ENCODE measurements around the gene KCTD13.
"Not testable (repeated sequence)": the region's sequence is repeated elsewhere in the genome, so short reads cannot be mapped to it uniquely, and the experiment has no call there.

The KCTD13 gene

DNA sequence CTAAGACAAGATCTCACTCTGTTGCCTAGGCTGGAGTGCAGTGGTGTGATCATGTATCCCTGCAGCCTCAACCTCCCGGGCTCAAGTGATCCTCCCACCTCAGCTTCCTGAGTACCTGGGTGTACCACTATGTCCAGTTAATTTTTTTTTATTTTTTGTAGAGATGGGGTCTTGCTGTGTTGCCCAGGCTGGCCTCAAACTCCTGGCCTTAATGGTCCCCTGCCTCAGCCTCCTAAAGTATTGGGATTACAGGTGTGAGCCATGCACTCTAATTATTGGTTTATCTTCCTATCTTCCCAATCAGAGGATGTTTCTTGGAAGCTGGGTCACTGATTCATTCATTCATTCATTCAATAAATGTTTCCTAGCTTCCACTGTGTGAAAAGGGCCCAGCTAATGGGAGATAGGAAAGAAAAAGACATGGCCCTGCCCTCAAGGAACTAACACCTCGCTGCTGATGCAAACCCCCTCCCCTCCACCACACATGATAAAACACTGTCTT lies 17.3 kb downstream of the KCTD13 start:
- in situ Hi-C loops (cut with MboI; ENCODE audit: low sequenced_read_pairs) = no loop called here

DNA sequence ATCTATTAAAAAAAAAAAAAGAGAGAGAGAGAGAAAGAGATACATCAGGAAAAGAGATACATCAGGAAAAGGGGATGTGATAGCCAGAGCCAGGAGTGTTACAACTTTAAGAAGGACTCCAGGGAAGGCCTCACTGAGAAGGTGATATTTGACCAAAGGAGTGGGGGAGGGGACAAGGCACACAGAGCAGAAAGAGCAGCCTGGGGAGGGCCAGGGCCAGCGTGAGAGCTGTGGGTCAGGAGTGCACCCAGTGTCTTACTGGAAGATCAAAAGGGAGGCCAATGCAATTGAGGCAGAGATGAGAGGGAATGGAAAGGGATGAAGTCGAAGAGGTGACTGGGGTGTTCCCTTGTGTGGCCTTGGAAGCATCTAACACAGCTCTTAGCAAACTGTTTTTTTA lies 18.1 kb downstream of the KCTD13 start:
- in situ Hi-C loops (cut with MboI; ENCODE audit: low sequenced_read_pairs) = no loop called here

DNA sequence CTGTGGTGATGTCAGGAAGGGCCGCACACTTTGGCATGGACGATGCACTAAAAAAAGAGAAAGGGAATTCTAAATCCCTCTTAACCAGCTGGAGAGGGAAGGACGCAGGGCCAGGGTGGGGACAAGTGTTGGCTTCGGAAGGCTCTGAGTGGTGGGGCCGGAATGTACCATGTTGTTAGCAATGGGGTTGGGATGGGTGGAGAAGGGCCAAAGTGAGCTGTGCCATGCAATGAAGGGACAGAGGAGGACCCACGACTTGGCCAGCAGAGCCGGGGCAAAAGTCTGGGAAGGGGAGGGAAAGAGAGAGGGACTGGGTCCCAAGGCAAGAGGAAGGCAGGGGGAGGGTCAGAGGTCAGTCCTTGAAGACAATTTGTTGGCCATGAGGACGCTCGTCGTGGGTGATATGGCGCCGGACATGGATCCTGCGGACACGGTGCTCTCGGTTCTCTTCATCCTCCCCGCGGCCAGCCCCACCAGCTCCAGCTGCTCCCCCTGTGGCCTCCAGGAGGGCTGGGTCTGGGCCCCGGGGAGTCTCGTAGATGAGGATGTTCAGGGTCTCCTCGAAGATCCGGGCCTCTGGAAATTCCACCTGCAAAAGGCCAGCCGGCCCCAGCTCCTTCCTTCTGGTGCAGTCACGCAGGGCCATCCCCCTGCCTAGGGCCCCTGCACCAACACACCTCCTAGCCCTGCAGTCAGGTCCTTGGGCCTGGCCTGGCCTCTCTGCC lies 19.3 kb downstream of the KCTD13 start:
- in situ Hi-C loops (cut with MboI; ENCODE audit: low sequenced_read_pairs) = no loop called here

DNA sequence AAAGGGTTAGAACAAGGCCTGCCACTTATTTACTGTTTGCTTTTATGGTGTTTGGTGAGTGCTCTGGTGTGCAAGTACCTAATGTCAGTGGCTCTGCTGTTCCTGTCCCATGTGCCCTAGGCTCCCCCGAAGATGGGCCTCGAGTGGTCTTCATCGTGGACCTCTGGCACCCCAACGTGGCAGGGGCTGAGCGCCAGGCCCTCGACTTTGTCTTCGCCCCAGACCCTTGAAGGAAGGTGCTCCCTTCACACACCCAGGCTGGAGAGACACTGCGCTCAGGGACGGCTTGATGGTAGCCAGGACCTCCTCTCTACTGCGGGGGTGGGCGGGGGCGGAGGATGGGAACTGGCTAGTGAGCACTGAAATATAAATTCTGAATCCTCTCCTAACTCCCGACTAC lies 20.4 kb downstream of the KCTD13 start:
- in situ Hi-C loops (cut with MboI; ENCODE audit: low sequenced_read_pairs) = no loop called here

DNA sequence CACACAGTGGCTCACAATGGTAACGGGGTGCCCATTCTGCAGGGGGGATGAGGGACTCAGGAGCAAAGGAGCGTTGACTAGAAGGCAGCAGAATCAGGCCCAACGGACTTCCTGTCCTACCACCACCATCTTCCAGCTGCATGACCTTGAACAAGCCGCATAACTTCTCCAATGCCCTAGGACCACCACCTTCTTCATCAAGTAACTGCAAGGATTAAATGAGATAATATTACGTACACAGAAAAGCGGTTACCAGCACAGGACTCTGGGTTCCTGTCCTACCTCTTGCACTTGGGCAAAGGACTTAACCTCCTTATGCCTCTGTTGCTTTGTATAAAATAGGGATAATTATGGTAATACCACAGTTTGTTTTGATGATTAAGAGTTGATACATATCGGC lies 21.1 kb downstream of the KCTD13 start:
- in situ Hi-C loops (cut with MboI; ENCODE audit: low sequenced_read_pairs) = no loop called here

DNA sequence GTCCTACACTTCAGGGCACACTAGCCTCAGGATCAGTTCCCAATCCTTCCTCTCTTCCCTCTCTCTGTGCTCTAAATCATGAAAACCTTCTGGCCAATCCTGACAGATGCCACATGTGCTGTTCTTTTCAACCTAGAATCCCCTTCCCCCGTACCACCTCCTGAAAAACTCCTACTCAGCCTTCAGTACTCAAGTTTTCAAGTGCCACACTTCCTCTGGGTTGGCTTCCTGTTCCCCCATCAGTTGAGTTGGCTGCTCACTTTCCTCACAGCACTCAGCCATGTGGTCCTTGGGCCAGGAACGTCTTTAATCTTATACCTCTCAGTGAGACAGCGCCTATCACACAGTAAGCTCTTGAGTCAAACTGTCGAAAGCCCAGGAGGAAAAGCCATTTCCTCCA lies 22.4 kb downstream of the KCTD13 start:
- in situ Hi-C loops (cut with MboI; ENCODE audit: low sequenced_read_pairs) = no loop called here

DNA sequence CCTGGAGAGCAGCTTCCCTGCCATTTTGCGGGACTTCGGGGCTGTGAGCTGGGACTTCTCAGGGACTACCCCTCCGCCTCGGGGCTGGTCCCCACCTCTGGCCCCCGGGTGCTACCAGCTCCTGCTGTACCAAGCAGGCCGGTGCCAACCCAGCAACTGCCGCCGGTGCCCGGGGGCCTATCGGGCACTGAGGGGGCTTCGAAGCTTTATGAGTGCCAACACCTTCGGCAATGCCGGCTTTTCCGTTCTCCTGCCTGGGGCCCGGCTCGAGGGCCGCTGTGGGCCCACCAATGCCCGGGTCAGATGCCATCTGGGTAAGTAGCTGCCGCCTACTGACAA lies 24.4 kb downstream of the KCTD13 start:
- in situ Hi-C loops (cut with MboI; ENCODE audit: low sequenced_read_pairs) = no loop called here

DNA sequence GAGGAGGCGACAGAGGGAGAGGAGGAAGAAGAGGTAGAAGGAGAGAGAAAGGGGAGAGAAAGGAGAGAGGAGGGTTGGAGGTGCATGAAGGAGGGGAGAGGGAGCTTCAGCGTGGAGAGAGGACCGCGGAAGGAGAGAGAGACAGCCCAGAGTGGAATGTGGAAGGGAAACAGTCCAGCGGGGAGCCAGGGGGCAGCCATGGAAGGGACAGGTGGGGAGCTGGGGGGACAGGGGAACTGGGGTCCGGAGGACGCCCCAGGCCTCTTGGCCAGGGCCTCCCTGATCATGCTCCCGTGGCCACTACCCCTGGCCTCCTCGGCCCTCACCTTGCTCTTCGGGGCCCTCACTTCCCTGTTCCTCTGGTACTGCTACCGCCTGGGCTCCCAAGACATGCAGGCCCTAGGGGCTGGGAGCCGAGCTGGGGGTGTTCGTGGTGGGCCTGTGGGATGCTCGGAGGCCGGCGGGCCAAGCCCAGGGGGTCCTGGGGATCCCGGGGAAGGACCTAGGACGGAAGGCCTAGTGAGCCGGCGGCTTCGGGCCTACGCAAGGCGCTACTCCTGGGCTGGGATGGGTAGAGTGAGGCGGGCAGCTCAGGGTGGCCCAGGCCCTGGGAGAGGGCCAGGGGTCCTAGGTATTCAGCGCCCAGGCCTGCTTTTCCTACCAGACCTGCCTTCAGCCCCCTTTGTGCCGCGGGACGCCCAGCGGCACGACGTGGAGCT lies 25.0 kb downstream of the KCTD13 start:
- in situ Hi-C loops (cut with MboI; ENCODE audit: low sequenced_read_pairs) = no loop called here

DNA sequence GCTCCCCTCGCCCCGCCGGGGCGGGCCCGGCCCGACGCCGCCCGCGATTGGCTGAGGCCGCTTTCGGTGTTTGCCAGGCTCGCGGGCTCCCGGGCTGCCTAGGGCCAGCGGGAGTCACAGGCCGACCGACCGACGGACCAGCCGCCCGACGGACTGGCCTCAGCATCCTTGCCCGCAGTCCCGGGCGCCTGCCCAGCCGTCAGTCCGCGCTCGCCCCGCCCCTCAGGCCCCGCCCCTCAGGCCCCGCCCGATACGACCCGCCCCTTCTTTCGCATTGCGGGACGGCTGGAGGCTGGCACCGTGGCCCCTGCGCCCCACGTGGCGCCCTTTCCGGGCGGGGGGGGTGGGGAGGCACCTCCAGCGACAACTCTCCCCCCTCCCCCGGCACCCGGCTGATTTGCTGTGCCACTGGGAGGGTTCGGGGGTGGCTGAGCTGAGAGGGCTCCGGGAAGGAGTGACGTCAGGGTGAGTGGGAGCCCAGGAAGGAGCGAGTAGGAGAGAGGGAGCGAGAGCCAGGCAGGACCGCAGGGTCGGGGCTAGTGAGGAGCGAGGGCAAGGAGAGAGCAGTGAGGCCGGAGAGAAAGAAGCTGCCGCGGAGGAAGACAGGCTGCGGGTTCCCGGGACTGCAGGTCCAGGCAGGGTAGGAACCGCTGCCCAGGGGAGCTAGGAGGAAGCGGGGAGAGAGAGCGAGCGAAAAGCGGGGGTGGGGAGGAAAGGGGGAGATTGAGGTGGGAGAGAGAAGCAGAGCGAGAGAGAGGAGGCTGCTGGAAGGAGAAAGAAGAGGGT lies 25.7 kb downstream of the KCTD13 start, which contains the start of gene ASPHD1:
Gene ASPHD1, plus strand, starts transcription at position 387 of the 786 bp plus-strand sequence. CDS start 484 bp downstream, outside the sequence.
- in situ Hi-C loops (cut with MboI; ENCODE audit: low sequenced_read_pairs) = no loop called here

DNA sequence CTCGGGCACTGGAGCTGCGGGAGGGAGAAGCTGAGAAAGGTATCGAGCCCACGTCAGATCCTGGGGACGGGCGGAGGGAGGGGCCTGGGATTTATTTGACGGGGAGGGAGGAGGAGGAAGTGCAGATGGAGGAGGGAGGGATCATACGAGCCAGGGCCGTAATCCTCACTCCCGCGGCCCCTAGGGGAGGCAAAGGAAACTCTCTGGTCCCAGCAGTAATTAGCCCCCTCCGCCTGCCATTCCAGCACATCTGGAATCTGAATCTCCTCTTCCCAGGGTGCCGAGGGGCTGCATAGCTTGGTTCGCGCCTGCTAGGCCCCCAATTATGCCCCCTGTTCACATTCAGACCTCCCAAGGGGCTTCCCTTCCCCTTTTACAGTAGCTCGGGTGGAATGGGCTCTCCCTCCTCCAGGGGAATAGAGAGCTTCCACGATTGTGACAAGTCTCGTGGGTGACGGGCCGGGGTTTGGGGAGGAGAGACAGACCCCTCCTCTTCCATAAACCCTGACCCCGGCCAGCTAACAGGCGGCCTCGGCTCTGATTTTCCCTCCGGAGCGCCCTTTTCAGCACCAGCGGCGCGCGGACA lies 26.4 kb downstream of the KCTD13 start, which contains the start of gene SEZ6L2:
Gene SEZ6L2, minus strand, starts transcription at position 35 of the 586 bp plus-strand sequence. CDS start 531 bp downstream, outside the sequence.
- in situ Hi-C loops (cut with MboI; ENCODE audit: low sequenced_read_pairs) = no loop called here

DNA sequence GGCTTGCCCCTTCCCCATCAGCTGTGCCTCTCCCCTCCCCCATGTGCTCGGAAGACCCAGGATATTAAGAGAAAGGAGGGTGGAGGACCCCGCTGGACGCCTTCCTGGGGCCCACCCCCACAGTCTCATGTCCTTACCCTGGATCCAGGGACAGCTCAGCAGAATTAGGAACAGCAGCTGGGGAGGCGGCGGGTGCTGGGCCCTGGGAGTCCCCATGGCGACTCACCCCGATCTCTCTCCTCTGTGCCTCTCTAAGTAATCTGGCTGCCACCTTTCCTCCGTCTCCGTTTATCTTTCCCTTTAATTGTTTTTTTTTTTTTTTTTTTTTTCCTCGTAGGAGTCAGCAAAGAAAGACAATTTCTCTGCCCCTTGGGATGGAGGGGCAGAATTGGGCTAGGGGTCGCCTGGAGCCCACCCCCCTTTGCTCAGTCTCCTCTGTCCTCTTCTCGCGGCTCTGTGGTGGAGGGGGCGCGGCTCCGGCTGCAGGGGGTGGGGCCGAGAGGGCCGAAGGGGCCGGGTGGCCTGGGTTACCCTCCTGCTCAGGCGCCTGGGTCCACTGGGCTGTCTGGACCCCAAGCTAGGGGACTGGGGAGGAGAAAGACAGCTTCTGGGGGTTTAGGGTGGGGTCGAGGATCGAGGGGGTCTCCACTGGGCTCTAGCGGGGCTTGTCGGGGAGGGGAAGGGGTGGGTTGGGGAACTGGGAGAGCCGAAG lies 27.1 kb downstream of the KCTD13 start:
- in situ Hi-C loops (cut with MboI; ENCODE audit: low sequenced_read_pairs) = no loop called here

DNA sequence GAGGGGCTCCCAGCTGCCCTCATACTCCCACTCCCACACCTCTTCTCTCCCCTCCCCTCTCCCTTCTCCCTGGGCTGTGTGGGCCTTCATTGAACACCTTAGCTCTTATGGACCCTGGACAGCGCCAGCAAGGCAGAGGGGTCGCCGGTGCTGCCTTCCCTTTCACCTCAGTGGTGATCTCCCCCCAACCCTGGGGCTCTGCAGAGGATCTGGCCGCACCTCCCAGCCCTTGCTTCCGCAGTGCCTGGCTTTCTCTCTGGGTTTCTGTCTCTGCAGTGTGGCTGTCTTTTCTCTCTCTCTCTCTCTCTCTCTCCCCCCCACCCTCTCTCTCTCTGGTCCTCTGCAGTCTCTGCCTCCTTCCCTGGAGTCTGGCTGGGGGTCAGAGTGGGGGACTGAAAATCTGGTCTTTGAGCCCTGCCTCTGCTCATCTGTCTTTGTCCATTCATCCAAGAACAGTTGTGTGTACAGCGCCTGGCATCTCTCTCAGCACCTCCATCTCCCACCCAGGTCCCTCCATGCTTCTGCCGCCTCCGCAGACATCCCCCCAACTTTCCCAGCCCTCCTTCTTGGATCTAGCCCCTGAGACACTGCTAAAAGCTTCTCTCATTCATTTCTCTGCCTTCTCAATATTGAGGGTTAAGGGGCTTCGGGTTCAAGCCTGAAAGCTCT lies 27.8 kb downstream of the KCTD13 start:
- in situ Hi-C loops (cut with MboI; ENCODE audit: low sequenced_read_pairs) = no loop called here

DNA sequence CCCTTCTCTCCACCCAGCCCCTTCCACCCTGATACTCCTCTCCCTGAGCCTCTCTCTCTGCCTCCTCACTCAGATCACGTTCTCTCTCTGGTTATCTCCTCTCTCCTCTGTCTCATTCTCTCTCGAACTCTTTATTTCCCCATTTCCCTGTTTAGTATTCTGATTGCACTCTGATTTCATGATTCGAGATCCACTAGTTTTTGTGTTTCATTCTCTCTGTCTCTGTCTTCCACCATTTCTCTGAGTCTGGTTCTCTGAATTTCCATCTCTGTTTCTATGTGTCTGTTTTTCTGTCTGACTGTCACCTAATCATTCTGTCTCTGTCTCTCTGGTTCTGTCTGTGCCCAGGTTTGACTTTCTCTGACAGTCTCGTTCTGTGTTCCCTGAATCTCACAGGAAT lies 28.7 kb downstream of the KCTD13 start:
- in situ Hi-C loops (cut with MboI; ENCODE audit: low sequenced_read_pairs) = no loop called here

DNA sequence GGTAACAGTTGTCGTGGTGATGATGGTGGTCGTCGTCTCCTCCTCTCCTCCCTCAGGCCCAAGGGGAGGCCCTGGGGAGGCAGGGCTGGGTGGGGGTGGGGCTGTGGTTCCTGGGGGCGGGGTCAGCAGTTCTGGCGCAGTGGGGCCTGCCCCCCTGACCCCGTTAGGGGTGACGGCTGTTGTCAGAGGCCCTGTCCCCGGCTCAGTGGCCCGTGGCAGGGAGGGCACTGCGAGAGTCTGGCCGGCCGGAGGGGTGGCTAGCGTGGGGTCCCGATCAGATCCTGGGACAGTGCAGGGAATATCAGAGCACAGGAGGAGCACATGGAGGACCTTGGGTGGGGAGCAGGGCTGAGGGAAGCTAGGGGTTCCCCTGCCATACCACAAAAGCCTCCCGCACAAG lies 29.2 kb downstream of the KCTD13 start:
- in situ Hi-C loops (cut with MboI; ENCODE audit: low sequenced_read_pairs) = no loop called here

DNA sequence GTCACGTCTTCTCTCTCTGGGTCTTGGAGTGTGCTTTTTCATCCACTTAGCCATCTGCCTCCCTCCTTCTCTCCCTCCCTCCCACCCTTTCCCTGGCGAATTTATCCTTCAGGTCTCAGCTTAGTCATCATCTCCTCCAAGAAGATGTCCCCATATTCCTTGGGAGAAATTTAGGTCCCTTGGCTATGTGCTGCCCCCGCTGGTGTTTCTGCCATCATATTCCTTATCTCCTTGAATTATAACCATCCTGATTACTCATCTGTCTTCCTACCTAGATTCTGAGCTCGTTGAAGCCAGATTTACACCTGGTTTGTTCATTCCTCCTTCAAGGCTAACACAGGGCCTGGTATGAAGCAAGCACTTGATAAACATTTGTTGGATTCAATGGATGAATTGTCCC lies 31.7 kb downstream of the KCTD13 start:
- in situ Hi-C loops (cut with MboI; ENCODE audit: low sequenced_read_pairs) = no loop called here

DNA sequence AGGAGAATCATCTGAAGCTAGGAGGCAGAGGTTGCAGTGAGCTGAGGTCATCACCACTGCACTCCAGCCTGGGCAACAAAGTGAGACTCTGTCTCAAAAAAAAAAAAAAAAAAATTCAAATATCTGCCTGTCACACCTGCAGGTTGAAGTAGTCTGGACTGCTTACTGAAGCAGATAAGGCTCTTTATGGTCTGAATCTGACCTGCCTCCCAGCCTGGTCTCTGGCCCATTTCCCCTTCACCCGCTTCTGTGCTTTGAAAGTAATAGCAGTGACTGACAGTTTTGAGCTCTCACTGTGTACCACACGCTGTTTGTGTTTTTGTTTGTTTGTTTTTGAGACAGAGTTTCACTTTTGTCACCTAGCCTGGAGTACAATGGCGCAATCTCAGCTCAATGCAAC lies 32.5 kb downstream of the KCTD13 start:
- in situ Hi-C loops (cut with MboI; ENCODE audit: low sequenced_read_pairs) = no loop called here

DNA sequence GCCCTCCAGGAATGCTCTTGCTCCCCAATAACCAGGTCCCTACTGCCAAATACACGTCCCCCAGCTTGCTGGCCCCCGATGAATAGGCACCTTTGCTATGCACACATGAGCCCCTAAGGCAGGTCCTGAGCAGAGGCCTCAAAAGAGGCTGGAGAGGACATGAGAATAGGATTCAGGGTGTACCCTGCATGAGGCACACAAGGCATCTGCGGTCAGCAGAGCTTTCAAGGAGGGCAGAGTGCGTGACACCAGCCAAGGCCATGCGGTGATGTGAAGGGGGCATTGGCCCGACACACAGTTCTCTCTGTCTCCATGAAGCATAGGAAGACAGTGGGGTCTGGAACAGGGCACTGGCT lies 33.6 kb downstream of the KCTD13 start:
- in situ Hi-C loops (cut with MboI; ENCODE audit: low sequenced_read_pairs) = no loop called here

DNA sequence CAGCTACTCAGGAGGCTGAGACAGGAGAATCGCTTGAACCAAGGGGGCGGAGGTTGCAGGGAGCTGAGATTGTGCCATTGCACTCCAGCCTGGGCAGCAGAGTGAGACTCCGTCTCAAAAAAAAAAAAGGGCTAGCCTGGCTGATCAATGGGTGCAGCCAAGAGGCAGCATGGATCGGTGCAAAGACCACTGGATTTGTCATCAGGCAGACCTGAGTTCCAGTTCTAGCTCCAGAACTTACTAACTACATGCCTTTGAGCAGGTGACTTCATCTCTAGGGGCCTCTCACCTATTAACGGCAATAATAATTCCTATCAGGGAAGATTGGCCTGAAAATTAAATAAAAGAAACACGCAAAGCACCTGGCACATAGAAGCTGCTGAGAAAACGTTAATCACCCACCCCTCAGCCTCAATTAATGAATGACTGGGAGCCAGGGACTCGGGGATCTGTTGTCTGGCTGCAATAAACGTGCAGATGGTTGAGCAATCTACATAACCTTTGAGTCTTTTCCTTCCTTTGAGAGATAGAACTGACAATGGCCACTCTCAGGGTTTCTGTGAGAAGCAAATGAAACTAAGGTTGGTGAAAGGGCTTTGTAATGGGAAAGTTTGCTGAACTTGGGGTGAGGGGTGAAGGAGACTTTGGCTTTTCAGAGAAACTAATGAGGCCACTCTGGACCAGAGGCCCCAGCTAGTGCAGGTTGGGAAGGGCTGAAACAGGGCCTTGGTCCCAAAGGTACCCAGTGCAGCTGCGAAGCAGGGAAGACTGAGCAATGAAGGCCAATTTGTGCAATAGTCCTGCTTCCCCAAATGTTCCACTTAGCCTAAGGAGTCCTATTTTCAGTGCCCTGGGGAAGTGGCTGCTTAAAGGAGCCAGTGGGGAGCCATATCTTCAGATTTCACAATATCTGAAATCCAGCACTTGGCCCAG lies 34.2 kb downstream of the KCTD13 start:
- in situ Hi-C loops (cut with MboI; ENCODE audit: low sequenced_read_pairs) = no loop called here

DNA sequence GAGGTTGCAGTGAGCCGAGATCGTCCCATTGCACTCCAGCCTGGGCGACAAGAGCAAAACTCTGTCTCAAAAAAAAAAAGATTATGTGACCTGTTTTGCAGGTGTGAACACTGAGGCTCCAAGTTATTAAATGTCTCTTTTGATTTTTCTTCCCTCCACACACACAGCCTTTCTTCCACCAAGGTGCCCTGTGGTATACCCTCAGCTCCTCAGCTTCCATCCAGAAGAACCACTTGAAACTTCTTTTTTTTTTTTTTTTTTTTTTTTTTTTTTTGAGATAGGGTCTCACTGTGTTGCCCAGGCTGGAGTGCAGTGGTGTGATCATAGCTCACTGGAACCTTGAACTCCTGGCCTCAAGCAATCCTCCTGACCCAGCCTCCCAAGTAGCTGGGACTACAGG lies 36.7 kb downstream of the KCTD13 start:
- in situ Hi-C loops (cut with MboI; ENCODE audit: low sequenced_read_pairs) = not testable (repeated sequence)

Data from HL-60/S4 (cell line).